Stimulated activated CD8-positive, alpha-beta memory T cell treated with anti-CD3 and anti-CD28 coated beads, Interleukin-4, amount 100 ng/mL, for 4 hours (primary cell): ENCODE data around the gene GAS7.

ENCODE experiments used
- DNase-seq, 2 donors: peaks; one replicate each; pipeline ENCODE4 v3.0.0-alpha.2; 2020; ENCODE audit warnings: low read depth in 2 of 2, low spot score in 1 of 2

Gene GAS7

GRCh38 chr17:10201680-10202079, 3.3 kb upstream of the GAS7 start:
- no peak for DNase-seq

- DNase-seq = no peak
These were observed 2.2 kb upstream of the GAS7 start for GRCh38 chr17:10200645-10201044.

- no peak for DNase-seq
These were observed 1.6 kb upstream of the GAS7 start for GRCh38 chr17:10200016-10200415.

- no peak for DNase-seq
These were observed 491 bp downstream of the GAS7 start for GRCh38 chr17:10197721-10198508.

GRCh38 chr17:10197362-10197720, 1.1 kb downstream of the GAS7 start:
- DNase-seq = no peak

DNA sequence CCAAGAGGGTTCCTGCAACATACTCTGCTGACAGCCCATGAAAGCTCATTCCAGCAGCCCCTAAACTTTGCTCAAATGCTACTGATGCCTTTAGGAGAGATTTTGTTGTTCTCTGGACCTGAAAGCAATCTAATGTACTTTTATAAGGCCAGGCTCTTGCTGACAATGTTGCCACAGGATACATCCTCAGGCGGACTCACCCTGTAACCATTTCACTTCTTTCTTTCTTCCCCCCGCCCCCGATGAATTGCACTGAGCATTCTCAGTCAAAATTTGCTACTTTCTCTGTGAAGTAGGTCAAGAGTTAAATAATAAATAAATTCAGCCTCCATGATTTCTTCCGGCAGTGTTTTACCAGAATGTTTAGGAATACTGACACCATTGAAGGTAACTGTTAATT, 1.5 kb downstream of the GAS7 start:
- DNase-seq = no peak

DNA sequence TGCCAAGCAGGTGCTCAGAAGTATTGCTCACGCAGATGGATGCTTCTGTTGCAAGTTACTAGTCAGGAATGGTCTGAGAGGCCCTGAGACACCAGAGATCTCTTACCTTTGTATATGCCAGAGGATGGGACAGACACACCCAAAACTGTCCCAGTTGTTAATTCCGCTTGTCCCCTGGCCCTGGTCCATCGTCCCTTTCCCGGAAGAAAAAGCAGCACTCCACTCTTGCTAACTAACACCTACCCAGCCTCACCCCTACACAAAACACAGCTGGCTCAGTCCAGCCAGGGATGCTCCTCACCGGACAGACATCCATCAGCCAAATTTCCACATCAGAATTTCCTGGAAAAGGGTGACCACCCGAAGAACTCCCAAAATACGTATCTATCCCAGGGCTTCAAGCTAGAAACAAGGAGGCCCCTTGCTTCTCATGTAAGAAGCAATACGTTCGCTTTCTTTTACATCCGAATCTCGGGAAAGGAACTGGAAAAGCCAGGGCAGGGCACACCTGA, 2.0 kb downstream of the GAS7 start:
- no peak for DNase-seq

- no peak for DNase-seq
These were observed 3.2 kb downstream of the GAS7 start for GRCh38 chr17:10195090-10195805.

DNA sequence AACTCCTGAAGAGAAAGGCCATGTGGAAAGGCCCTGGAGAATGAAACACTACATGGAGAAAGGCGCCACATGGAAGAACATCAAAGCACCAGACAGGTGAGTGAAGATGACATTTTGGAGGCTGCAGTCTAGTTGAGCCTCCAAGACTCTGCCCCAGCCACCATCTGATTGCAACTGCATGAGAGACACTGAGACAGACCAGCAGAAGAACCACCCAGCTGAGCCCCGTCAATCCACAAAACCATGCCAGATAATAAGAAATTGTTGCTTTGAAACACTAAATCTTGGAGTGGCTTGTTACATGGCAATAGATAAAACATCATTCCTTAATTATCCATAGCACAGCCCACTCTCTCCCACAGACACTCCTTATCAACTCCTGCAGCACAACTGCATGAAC, 4.8 kb downstream of the GAS7 start:
- no peak for DNase-seq

DNA sequence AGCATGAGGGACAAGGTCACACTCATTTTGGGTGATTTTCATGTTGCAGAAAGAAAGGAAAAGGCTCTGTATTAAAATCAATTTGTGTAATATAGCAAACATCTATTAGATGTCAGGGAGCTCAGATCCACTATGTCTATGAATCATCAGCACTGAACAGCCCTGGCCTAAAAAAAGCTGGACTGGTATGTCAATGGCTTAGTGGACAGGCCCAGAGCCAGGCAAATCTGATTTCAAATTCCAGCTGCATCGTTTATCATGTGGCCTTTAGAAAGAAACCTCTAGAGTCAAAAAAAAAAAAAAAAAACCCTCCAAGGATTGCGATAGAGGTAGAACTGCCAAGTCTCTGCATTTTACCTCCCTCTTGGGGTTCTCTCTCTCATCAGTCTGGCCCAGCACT, 5.4 kb downstream of the GAS7 start:
- no peak for DNase-seq

DNA sequence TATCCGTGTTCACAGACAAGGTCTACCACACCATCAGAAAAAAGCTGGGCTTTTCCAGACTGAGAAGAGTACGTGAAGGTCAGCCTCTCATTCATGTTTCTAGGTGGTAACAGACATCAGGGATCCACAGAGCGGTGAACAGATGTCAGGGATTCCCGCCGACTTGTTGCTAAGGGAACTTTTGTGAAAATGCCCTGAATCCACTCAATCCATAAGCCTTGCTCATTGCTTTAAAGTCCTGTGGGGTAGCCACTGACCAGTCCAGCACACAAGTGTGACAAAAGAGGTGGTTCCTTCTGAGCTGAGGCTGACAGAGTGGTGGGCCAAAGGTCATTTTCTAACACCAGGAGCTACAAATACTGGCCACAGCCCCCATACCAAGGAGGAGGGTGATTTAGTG, 5.9 kb downstream of the GAS7 start:
- no peak for DNase-seq

DNA sequence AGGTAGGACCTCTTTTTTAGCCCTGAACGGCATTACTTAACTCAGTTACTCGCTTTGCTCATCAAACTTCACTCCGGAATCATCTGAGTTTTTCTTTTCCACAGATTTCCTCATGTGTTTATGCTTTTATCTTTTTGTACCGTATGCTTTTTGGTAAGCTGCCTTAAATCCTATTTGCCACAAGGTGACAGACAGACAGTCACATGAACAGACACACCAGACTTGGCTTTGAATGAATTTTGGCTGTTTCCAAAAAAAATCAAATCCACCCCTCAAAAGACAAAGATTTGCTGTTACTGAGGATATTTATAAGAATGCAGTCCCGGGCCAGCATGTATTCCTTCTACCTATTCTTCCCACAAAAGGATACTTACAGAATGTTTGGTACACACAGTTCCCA, 10.9 kb downstream of the GAS7 start:
- no peak for DNase-seq

DNA sequence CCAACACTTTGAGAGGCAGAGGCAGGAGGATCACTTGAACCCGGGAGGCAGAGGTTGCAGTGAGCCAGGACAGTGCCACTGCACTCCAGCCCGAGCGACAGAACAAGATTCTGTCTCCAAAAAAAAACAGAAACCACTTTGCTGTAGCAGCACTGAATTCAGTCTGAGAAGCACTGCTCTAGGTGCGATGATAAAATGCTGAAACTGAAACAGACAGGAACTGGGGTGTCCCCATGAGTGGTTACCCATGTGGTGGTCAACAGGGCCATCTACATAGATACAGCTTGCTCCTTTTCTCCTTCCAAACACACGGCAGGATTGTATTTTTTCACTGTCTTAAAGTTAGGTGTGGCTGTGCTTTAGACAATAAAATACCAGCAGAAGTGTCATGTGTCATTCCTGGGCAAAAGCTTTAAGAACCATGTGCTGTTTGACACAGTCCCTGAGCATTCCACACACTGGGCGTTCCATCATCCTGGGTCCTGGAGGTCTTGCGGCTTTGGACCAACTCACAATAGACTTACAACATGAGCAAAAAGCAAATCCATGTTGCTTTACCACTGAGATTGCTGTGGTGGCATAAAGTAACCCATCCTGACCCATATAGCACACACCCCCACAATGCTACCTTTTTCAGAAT, 11.5 kb downstream of the GAS7 start:
- no peak for DNase-seq

DNA sequence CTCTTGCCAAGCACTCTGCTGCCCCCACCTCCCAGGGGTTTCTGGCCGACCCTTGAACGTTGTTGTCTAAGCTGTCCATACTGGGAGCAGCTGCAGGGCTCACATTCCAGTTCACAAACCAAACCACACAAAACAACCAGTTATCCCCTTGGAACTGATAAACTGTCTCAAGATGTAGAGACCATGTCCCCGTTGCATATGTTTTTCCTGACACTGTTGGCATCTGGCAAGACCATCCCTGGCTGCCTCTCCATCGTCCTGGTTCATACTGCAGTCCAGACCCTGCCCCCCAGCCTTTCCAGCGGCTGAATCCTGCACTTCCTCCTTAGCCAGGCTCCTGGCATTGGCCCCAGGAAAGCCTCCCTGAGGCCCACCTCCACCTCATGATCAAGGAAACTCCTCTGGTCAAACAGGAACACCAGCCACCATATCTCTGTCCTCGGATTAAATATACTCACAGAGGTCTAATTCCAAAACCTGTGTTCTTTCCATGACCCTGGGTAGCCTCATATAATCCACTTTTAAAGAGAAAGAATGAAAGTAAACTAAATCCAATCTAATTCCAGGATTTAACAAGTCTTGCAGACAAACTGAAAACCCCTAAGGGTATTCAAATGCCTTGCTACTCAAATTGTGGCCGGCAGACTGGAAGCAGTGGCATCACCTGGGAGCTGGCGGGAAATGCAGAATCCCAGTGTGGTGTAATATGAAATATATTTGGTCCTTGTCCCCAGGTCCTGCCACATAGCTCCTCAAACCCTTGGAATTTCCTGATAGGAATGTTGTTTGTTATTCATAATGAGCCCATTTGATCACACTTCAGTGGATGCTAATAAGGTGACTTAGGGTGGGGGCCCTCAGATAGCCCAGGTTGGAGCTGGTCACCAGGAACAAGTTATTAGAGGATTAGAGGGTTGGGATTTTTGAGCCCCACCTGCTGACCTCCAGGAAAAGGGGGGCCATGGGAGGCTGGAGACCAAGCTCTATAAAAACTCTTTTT, 14.2 kb downstream of the GAS7 start:
- no peak for DNase-seq

DNA sequence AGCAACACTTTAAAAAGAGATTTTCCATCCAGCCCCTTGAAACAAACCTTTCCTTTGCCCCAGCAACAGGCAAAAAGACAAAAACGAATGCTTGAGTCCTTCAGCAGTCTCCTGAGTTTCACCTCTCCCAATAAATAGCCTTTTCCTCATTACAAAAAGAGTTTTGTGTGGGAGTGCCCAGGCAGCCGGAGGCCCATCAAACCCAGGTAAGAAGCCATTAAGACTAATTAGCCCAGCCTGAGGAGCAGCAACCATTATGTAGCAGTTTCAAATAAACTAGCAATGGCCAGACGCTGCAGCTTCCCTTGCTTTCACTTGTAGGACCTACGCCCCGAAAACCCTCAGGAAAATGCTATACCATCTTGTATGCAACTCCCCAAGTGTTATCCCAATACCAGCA, 15.6 kb downstream of the GAS7 start:
- no peak for DNase-seq

DNA sequence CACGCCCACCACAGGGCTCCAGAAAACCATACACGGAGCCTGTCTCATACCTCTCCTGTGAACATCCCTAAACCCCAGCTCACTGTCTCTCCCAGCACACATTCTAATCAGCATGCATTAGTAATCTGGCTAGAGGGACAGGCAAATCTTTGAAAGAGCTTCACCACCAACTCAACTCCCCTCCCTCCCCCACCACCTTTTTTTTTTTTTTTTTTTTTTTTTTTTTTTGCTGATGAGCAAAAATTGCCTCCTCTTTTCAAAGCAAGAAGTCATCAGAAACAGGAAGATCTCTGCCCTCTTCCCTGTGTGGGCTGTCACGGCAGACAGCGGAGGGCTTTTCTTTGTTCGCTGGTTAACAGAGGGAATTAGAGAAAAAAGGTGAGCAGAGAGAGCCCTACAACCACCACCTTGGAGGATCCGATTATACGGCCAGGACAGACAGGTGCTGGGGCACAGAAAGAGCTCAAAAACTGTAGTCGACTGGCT, 19.9 kb downstream of the GAS7 start:
- no peak for DNase-seq

DNA sequence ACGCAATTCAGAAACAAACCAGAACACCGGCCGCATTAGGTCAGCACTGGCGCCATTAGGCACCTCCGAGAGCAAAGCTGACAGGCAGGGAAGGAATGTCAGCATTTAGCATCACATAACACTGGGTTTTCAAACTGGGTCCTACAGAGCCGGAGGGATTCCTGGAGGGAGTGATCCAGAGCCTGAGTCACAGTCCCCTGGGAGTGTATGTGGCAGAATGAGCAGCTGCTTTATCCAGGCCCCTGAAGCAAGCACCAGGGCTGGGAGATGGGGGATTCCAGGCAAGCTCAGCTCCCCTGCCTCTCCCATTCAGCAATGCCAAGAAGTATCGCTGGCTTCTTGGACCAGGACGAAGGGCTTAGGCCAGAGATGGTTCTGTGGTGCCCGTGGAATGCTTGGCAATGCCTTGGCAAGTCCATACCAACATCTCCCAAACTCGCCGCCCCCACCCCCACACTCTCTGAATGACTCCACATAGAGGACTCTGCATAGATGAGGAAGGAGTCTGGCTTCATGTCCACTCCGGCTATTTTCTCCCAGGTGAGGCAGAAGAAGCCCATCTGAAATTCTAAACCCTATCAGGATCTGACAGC, 20.4 kb downstream of the GAS7 start:
- DNase-seq = no peak

GRCh38 chr17:10177131-10177912, 21.1 kb downstream of the GAS7 start:
- no peak for DNase-seq

- DNase-seq = no peak
These were observed 24.5 kb downstream of the GAS7 start for GRCh38 chr17:10173913-10174312.

DNA sequence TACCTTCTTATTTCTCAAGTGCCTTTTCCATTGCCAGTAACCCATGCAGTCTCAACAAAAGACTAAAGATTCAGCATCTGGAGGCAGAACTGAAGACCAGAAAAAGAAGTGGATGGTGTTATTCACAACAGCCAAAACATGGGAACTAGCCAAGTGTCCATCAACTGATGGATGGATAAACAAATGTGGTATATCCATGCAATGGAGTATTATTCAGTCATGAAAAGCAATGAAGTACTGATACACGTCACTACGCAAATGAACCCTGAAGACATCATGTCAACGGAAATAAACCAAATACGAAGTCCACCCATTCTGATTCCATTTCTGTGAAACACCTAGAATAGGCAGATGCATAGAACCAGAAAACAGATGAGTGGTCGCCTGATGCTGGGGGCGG, 25.6 kb downstream of the GAS7 start:
- no peak for DNase-seq
